Epidermal melanocyte (primary cell): ENCODE data around the gene CYP4F22.
"Not testable (repeated sequence)": the region's sequence is repeated elsewhere in the genome, so short reads cannot be mapped to it uniquely, and the experiment has no call there.

Experiments
- DNase-seq: peaks from one replicate; pipeline ENCODE4 v3.0.0; 2011; ENCODE audit warnings: low spot score; ENCODE audit not compliant: insufficient read length

Gene CYP4F22

DNA sequence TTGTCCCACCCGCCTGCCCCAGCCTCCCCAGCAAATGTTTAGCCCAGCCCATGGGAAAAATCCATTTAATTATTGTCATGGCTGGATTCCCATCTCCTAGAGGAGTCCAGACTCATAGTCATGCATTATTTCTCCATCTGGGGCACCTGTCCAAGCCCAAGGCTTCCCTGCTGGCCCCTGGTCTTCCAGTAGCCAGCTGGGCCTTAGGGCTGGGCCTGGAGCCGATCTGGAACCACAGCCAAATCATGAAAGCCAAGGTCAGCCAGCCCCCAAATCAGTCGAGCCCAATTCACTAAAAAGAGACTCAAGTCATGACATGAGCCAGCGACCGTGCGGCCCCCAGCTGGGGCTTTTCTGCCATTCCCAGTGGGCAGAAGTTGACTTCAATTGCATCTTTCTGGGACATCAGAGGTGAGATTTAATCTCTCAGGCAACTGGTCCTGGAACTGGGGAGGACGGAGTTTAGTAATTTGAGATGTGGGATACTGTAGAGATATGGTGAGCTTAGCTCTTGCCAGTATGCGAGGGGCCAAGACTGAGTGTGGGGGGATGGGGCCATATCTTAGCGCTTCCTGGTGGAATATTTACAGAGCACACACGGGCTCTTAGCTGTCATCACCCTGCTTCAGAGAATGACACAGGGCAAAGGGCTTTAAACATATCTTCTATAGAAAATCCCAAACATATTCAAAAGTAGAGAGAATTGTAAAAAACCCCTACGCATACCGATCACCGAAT lies 19.7 kb upstream of the CYP4F22 start:
- DNase-seq, result no peak

DNA sequence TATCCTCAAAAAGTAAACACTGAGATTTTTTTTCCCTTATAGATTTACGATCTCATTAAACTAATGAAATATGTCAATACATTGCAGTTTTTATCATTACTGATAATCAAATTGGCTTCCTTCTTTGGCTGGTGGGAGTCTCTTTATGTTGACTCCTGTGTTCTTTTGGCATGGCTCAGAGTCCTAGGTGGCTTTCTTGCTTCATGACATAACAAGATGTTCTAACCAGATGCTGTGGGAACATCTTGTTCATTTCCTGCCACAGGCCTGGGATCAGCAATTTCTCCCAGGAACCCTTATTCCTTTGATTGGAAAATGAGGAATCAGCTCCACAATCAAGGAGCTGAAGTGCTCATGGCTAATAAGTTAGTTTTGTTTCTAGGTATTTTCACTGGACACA lies 13.2 kb upstream of the CYP4F22 start:
- DNase-seq, result no peak

DNA sequence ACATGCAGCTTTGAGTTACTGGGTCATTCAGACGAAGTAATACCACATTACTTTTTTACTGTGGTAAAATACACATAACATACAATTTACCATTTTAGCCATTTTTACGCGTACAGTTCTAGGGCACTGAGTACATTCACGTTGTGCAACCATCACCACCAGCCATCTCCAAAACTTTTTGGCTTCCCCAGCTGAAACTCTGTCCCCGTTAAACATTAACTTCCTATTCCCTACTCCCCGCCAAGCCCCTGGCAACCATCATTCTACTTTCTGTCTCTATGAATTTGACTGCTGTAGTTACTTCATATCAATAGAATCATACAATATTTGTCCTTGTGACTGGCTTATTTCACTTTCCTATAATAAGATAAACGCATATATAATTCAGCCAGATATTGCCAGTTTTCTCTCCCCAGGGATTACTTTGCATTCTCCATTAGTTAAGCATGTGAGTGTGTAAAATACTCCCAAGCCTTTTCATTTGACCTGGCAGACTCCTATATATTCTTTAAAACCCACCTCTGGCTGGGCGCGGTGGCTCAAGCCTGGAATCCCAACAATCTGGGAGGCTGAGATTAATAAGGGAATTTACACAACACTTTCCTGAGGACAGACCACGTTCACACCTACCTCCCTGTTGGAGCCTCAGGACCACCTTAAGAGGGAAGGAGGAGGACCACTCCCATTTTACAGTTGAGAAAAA lies 10.0 kb upstream of the CYP4F22 start:
- DNase-seq, result no peak

DNA sequence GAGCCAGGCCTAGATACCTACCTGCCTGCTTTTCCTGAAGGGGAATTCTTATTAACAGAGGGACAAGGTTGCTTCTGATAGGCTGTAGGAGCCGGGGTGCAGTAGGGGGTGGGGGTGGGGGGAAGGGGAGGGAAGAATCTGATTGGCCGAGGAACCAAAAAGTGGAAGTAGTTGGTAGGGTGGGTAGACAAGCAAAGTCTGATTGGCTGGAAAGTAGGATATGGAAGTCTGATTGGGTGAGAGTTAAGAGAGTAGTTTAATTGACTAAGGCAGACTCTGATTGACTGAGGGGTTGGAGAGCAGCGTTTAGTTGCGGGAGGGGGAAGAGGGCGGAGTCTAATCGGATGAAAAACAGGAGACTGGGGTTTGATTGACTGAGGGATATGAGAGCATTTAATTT lies 9.4 kb upstream of the CYP4F22 start:
- DNase-seq, result no peak

DNA sequence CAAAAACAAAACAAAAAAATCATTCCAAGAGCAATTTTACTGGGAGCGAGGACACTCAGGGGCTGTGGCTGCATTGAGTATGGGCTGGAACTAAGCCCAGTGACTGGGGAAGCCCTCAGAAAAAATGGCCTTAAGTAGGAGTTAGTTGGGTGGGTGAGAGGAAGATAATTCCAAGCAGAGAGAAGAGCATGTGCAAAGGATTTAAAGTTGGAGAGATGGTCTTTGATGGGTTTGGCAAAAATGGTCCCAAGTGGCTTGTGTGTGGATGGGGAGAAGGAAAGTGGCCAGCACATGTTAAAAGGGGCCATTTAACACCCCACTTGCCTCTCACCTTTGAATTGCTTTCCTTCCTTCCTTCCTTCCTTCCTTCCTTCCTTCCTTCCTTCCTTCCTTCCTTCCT lies 6.7 kb upstream of the CYP4F22 start:
- no peak for DNase-seq

DNA sequence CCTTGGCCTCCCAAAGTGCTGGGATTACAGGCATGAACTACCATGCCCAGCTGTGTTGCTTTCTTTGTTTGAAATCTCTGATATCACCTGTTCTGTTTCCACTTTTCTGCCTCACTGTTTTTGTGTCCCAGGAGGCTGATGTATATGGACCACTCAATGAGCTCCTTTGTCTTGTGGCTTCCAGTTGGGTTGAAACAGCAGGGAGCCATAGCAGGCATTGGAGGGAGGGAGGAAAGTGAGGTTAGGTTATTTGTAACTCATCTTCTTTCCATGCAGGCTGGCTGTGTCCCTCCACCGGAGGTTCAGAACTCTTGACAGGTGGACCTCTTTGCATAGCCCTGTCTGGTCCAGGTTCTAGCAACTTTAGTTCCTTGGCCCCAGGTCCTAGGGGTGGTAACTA lies 6.1 kb upstream of the CYP4F22 start:
- no peak for DNase-seq

DNA sequence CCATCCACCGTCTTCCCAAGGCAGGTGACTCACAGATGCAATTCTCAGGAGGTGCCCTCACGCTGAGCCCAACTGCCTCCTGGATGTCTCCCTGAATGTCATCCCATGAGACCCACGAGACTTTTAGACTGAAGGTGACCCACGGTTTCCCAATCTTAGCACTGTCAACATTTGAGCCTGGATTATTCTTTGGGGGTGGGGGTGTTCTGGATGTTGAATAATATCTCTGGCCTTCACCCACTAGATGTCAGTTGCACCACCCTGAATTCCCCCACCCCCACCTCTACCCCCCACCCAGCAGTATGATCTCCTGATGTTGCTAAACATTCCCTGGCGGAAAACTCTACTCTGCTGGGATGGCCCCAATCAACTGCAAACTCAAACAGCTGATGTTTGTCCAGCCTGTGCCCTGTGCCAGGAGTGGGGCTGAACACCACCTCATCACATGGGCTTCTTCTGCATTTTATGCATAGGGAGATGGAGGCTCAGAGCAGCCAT lies 2.2 kb upstream of the CYP4F22 start:
- DNase-seq, result no peak

GRCh38 chr19:15507068-15508034 lies 974 bp upstream of the CYP4F22 start:
- DNase-seq, result no peak

DNA sequence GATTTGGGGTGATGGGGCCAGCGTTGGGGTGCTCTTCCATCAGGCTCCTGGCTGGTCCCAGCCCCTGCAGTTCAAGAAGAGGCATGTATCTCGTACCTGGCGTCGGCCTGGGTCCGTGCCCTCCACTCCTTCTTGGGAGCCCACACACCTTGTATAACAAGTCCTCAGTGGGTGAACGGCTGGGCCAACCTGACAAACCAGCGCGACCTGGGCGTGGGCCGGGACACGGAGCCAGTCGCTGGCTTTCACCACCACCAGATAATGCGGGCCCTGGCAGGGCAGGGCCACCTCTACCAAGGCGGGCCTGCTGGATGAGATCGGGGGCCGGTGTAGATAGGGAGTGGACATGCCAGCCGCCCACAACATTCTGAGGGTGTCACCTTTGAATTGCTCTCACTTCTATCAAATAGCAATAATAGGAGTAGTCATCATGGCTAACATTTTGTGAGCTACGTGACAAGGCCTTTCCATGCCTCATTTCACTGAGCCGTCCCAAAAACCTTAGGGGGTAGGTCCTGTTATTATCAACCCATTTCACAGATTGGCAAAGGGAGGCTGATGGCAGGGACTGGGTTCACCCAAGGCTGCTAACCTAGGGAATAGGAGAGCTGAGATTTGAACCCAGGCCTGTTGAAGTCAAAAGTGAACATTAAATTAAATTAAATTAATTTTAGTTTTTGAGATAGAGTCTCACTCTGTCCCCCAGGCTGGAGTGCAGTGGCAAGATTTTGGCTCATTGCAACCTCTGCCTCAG lies 3.5 kb downstream of the CYP4F22 start:
- DNase-seq, result no peak

GRCh38 chr19:15515227-15515625 lies 6.9 kb downstream of the CYP4F22 start:
- not testable (repeated sequence) for DNase-seq

DNA sequence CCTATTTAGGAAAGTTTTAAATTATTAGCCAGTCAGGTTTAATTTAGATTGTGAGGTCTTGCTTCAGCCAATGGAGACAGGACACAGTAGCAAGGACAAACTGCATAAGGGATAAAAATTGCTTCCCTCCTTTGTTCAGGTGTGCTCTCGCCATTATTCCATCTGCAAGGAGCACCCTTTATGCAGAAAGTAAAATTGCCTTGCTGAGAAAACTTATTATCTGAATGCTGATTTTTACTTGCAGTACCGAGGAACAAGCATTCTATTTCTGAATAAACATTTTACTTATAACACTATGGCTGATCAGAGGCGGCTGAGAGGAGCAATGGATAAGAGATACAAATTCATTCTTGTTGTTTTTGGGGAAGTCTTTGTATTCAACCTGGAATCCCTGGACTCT lies 8.0 kb downstream of the CYP4F22 start:
- DNase-seq, result no peak

GRCh38 chr19:15517778-15518177 lies 9.5 kb downstream of the CYP4F22 start:
- no peak for DNase-seq

DNA sequence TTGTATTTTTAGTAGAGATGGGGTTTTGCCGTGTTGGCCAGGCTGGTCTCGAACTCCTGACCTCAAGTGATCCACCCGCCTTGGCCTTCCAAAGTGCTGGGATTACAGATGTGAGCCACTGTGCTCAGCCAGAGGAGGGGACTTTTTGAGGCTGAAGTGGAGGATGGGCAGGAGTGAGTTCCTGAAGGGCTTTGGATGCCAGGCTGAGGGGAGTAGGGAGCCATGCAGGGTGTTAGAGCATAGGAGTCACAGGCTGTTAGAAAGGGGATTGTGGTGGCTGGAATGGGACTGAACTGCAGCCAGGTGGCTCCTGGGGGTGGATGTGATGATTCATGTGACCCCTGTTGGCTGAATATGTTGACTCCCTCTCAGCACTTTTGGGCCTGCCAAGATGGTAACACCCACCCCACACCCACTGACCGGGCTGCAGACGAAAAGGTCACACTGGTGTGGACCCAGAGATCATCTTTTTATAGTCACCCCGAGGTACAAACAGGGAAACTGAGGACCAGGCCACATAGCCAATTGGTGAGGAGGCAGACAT lies 11.2 kb downstream of the CYP4F22 start:
- no peak for DNase-seq

DNA sequence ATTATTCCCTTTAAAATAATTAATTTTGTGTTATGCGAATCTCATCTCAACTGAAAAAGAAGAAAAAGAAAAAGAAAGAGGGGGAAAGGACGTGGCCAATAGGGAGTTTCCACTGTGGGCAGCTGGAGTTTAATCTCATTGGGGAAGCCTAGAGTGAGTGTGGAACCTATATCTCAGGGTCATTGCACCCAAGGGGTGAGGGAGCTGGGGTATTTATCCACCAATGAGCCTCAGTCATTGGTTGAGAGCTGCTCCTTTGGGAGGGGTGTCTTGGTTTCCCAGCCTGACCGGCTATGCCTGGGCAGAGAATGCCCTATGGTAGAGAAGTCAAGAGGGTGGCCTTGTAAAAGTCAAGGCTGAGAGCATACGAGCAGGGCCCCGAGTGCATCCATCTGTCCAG lies 16.5 kb downstream of the CYP4F22 start:
- DNase-seq, result no peak

- no peak for DNase-seq
Observed at GRCh38 chr19:15525291-15525690, 17.0 kb downstream of the CYP4F22 start.

- no peak for DNase-seq
Observed at GRCh38 chr19:15526408-15526807, 18.1 kb downstream of the CYP4F22 start.

GRCh38 chr19:15527705-15528104 lies 19.4 kb downstream of the CYP4F22 start:
- DNase-seq, result no peak

DNA sequence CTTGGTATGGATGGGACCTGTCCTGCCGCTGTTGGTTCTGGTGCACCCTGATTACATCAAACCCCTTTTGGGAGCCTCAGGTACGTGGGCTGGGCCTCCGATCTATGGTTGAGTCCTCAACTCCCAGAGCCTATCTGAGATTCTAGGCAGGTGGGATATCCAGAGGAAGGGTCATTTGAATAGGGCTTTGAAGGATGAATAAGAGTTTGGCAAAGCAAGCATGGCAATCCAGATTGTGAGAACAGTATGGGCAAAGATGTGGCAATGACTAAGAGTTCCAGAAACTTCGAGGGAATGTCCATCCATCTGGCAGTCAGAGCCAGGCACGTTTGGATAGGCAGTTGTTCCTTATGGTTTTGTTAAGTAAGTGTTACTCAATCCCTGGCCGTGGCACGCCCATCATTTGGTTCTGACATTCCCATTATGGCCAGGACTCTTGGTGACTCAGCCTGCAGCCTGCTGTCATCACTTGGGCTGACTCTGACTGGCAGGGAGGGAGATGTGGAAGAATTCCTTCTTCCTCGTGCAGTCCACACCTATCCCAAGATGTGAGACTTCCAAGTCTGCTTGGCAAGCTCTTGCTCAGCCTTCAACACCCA lies 21.5 kb downstream of the CYP4F22 start:
- DNase-seq, result no peak

DNA sequence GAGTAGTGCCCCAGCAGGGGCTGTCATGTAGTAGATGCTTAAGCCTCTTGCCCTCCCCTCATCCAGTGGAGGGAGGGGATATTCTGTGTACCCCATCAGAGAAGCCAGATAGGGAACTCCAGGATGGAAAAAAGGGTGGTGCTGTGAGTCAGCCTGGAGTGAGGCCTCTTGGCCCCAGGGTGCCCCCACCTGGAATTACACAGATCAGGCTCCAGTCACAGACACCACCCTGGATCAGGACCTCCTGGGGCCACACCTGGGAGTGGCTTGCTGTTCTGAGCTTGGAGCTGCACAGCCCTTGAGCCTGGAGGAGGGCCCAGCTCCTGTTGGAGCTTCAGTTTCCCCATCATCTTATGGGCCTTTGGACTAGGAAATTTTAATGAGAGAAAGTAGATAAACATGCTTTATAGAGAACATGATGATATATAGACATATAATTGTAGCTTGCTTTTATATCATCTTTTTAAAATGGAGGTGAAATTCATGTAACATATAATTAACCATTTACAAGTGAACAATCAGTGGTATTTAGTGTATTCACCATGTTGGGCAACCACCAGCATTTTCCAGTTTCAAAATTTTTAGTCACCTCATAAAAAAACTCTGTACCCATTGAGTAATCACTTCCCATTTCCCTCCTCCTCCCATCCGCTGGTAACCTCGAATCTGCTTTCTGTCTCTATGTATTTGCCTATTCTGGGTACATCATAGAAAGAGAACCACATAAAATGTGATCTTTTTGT lies 24.6 kb downstream of the CYP4F22 start:
- DNase-seq, result no peak

- DNase-seq, result not testable (repeated sequence)
Observed at GRCh38 chr19:15533522-15533830, 25.2 kb downstream of the CYP4F22 start.
